EH (cell line): Measurements from ENCODE around the gene TIGAR.

Experiments
- DNase-seq: peaks from one replicate; pipeline ENCODE4 v3.0.0-alpha.2; 2015; ENCODE audit warnings: low read depth

The TIGAR gene

DNA sequence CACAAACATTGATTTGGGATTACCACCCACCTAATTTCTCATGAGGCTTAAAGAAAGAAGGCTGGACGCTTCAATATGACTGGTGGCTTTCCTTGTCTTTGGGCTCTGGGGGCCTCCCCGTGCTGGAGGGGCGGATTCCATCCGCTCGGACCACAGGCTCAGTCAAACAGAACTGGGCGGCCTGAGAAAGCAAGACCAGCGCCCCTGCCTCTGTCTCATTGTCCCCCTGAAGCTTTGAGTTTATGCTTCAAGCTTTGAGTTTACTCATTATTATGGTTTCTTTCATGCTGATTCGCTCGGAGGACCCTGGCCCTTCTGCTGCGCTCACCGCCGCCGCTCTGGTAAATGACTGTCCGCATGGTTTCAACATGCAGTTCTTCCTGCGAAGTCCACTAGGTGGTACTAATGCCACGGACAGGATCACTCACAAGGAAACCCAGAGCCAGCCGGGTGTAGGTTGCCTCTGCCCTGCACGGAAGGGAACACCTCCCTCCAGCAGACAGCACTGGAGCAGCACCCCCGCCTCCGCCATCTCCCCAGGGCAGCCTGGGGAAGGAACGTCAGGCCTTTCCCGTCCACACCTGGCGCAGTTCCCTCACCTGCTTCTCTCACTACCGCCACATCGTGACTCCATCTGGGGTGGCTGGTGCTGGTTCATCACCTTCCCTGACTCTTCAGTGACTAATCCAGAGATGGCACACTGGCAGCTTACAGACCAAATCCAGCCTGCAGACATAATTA is 13.2 kb upstream of the TIGAR start:
- DNase-seq, result peak; percentile 77

DNA sequence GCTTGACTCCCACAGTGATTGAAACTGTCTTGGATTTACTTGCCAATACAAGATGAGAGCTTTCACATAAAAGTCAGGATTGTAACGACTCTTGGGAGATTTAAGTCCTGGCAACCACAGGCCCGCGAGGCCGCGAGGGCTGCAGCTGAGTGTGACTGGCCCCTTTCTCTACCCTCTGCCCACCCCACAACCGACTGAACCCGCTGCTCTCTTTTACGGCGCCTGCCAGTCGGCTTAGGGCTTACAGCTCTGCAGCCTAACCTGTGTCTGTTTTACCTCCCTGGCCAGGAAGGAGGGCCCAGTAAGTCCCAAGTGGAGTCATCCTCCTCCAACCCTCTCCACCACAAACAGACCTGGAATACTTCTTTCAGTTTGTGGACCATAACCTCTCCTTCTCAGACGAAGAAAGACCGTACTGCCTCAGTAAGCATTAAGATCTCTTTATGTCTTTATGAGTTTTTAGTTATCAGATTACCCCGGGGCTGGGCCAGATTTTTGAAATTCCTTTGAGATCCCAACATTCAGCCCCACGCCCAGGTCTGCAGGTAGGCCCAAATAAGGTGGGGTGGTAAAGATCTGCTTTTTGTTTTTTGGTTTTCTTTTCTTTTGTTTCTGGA is 12.6 kb upstream of the TIGAR start:
- DNase-seq, result no peak

DNA sequence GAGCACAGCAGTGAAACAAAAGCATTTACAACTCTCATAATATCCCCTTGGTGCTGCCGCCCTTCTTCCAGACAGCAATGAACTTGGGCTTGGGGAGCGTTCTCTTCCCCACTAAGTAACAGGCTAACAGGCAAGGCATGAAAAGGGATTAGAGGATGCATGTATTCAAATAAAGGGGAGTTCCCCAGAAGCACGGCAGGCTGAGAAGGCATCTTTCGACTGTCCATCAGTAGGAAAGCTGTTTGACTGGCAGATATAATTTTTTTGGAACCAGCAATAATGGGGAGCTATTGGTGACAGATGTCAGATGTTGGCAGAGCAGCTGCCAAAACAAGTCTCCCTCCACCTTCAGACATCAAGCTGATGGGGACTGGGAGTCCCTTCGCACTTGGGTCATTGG is 9.2 kb upstream of the TIGAR start:
- no peak for DNase-seq

DNA sequence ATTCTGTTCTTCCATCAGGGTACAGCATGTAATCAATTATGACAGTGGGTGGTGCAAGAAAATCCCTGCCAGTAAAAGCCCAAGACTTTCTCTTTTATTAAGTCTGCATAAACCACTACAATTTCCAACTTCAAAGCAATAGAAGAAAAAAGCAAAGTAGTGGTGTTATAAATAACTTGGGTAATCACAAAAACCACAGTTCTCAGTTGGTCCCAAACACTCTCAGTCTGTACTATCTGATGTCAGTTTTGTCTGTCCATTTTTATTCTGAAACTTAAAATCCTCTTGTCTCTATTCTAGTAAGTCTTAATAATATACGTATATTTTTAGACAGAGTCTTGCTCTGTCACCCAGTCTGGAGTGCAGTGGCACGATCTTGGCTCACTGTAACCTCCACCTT is 8.8 kb upstream of the TIGAR start:
- DNase-seq, result no peak

DNA sequence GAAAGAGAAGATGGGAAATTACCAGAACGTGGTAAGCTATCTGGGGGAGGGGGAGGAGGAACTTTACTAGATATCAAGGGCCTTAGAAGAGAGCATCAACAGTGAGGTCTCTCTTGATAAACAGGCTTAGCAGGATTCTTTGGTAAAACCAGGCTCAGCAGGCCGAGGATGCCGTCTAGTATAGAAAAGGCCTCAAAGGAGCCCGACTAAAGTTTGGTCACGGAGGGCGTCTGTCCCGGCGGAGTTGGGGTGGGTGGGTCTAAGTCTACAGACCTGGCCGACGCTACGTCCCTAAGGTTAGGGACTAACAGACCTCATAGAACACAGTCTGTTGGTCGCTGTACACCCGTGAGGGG is 538 bp upstream of the TIGAR start:
- no peak for DNase-seq

DNA sequence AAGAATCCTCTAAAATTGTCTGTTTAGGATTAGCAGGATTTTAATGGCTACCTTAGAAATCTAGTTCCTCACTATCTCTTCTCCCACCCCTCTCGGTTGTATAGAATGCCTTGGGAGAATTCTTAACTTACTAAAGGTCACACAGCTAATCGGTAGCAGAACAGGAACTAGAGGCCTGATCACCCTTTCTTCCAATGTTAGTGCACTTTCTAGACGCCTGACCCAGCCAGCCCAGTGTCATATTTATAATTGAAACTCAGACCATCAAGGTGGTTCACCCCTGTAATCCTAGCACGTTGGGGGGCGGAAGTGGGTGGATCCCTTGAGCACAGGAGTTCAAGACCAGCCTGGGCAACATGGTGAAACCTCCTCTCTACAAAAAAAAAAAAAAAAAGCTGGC is 1.7 kb downstream of the TIGAR start:
- no peak for DNase-seq

DNA sequence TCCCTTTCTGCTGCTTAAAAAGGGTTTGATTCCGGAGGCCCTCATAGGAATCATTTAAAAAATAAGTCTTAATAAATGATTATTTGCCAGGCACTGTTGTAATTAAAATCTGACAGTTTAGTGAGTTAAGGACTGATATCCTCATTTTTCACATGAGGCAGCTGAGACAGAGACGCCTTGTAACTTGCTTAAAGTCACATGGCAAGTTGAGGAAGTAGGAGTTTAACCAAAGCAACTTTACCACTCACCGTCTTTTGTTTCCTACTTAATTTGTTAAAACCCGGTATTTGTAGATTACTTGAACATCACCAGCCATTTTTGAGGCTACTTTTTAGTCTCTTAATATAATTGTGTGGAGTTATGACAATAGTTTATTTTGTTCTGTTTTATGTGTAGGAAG is 2.4 kb downstream of the TIGAR start:
- no peak for DNase-seq

DNA sequence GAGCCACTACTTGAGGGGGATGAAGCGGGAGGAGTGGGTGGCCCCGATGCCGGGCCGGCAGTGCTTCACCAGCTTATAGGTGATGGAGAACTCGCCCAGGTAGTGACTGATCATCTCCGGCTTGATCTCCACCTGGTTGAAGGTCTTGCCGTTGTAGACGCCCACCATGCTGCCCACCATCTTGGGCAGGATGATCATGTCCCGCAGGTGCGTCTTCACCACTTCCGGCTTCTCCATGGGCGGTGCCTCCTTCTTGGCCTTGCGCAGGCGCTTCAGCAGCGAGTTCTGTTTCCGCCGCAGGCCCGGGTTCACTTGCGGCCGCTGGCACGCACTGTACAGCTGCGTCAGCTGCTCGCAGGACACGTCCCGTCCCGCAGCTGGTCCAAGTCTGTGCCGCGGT is 3.4 kb downstream of the TIGAR start:
- DNase-seq, result no peak

DNA sequence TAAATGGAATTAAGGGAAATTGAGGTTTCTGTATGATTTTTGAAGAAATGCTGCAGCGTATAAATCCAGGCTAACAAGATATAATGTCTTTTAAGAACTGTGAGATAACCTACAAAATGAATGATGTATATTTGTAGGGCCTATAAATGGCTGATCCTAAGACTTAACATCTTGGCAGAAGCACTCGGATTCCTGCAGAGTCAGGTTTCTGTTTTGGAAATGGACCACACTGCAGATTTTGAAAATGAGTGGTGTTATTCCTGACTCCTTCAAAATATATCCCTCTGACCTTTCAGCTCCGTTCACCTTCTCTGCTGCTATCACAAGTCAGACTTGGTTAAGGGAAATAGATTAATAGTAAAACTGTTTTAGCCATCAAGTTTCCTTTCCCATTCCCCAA is 5.0 kb downstream of the TIGAR start:
- DNase-seq, result no peak

DNA sequence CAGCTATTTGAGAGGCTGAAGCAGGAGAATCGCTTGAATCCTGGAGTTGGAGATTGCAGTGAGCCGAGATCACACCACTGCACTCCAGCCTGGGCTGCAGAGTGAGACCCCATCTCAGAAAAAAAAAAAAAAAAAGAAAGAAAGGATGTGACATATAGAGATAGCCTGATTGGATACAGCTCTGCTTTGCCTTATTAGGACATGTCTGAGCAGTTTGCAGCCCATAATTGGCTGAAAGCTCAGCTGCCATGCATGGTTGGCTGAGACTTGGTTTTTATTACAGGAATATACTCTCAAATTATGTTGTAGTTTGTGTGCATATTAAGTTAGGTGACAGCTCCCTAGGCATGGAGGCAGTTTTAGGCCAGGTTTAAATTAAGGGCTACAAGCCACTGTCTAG is 6.3 kb downstream of the TIGAR start:
- no peak for DNase-seq

DNA sequence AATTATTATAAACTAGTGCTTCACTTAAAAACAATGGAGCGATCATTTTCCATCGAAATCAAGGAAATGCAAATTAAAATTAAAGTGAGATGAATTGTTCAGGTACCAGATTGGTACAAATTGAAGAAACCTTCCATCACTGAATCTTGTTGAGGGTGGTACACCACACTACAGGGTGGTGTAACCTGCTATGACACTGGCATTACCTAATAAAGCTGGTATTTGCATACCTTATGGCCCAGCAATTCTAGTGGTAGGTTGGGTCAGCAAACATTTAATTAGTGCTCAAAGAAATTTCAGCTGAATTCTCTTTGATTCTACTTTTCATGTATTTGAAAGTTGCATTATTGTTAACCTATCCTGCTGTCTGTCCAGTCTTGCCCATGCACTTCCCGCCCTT is 9.2 kb downstream of the TIGAR start:
- DNase-seq, result no peak

DNA sequence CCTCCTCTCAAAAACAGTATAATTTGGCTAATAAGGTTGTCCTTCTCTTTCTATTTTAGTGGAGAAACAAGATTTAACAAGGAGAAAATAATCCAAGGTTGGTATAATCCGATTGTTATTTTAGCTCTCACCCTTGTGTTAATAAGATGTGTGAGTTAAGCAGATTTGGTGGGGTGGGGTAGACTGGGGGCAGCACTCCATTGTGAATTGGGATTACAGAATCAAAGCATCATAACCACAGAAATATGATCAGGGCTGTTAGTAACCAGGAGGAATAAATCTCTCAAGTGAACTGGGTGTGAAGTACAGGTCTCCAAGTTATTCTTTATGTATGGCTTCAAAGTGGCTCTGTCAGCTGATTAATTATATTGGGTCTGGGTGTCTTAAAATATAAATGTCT is 10.2 kb downstream of the TIGAR start:
- DNase-seq, result no peak

DNA sequence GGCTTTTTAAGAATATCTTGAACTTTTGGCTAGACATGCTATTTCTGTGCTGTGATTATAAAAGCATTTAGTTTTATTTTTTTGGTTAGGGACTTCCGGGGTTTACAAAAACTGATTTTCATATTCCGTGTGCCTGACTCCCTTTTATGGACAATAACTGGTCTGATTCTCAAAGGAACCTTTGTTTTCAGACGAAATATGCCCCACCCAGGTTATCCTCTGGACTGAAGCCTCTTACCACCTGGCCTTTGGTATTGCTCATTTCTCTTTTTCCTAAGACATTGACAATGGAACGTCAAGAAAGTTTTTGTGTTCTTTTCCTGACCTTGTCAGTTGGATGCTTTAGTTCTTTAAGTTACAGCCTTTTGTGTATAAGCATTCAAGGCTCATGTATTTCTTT is 10.8 kb downstream of the TIGAR start:
- DNase-seq, result no peak

DNA sequence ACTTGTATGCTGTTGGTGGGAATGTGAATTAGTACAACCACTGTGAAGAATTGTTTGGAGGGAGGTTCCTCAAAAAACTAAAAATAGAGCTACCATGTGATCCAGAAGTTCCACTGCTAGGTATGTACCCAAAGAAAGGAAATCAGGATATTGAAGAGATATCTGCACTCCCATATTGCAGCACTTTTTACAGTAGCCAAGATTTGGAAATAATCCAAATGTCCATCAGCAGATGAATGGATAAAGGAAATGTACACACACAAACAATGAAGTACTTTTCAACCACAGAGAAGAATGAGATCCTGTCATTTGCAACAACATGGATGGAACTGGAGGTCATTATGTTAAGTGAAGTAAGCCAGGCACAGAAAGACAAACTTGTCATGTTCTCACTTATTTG is 25.9 kb downstream of the TIGAR start:
- no peak for DNase-seq

DNA sequence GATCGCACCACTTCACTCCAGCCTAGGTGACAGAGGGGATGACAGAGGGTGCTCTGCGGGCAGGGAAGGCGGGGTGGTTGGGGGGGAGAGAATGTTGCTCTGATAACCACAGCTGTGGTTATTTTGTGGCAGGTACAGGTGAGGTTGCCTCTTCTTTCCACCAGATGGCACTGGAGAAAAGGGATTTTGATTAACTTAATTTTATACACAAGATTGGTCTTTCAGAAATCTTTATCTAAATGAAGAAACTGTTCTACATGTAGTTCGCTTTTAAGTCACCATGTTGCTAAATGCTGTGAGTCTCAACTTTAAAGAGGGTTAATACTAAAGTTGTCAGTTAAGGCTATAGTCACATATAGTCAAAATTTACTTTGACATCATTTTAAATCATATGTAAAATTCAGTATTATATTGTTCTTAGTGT is 32.8 kb downstream of the TIGAR start:
- DNase-seq, result peak; percentile 7

DNA sequence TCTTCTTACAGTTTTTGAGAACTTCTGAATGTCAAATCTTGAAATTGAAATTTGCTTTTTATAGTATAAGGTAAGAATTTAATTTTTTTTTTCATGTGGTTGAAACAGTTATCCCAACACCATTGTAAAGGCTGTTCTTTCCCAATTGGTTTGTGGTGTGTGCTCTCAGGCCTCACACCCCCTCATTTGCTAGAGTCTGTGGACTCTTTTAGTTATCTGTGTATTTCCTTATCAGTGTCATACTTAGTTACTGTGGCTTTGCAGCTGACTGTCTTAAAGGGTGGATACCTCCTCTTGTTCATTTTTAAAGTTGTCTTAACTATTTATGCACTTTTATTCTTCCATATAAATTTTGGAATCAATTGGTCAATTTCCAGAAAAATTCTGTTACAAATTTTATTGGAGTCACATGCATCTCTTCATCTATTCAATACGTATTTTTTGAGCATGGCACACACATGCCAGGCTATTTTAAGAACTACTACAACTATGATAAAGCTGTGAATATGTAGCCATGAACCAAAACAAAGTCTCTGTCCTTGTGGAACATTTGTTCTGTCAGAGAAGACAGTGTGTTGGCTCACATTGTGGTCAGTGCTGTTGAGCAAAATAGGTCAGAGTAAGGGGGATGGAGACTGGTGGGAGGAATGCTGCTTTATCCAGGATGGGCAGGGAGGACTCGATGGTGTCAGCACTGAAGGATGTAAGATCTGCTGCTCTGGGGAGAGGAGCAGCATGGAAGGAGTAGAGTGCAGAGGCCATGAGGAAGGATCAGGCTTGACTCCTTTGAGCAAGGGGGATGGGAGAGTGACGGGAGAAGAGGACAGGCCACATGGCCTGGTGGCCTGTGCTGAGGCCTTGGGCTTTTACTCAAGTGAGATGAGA is 34.4 kb downstream of the TIGAR start:
- no peak for DNase-seq

DNA sequence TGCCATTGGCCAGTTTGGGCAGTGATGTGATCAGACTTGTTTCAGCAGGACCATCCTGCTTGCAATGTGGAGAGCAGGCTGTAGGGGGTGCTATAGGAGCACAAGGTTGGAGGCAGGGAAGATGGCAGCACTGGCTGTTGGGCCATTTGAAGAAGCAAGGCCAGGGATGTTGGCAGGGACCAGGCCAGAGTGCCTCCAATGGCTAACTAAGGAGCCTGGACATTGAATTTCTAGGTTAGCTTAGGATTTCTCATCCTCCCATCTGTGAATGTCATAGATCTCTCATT is 35.0 kb downstream of the TIGAR start:
- peak; percentile 9 for DNase-seq

DNA sequence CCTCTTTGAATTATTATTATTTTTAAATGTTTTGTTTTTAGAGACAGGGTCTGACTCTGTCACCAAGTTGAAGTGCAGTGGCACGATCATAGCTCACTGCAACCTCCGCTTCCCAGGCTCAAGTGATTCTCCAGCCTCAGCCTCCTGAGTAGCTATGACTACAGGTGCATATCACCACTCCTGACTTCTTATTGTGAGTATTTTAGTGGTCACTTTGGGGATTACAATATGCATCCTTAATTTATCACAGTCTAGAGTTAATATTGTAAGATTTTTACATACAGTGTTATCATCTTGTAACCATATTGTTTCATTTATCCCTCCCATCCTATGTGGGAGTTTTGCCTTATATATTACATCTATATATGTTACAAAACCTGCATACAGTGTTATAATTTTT is 45.1 kb downstream of the TIGAR start:
- DNase-seq, result no peak

DNA sequence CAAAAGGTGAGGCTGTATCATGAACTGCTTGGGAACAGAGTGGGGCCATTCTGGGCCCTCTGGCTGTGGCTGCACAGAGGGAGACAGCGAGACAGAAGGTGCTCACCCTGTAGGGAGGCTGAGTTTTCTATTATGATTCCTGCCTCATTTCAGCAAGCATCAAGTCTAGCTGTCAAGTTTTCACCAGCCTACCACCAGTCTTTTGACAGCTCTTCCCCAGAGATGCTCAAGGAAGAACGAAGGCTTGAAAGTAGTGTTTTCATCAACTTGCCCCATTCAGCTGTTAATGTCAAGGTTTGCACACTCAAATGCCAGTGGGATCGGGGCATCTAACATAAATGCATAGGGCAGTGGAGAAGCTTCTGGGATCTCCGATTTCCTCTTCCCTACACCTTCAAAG is 48.5 kb downstream of the TIGAR start:
- no peak for DNase-seq

DNA sequence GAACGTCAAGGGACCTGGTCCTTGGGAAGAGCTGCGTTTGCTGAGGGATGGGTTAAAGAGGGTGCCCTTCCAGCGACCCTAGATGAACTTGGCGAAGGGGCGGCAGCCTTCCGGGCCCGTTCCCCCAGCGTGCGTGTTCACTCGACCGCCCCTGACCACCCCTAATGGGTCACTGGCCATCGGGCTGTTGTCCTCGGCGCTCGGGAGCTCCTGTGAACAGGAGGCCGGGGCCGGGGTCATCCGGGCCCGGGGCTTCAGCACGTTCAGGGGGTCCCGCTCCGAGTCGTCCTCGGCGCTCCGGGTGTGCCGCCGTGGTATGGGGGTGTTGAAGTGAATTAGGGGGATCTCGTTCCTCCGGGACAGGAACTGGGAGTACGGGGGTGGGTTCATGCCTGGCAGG is 49.3 kb downstream of the TIGAR start:
- no peak for DNase-seq

DNA sequence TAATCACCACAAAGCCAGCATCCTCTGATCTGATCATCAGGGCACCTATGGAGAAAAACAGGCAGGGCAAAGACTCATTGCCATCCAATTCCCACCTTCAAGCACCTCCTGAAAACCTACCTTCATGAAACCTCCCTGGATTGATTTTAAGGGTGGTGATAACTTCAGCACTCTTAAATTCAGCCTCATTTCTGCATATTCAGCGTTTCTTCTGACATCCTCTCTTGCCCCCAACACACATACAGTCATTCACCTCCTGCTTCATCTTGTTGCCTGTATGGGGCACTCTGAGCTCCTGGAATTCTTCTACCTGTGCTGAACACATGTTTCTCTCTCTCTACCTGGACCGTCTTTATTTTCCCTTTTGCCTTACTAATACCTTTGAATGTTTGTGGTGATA is 51.6 kb downstream of the TIGAR start:
- no peak for DNase-seq

DNA sequence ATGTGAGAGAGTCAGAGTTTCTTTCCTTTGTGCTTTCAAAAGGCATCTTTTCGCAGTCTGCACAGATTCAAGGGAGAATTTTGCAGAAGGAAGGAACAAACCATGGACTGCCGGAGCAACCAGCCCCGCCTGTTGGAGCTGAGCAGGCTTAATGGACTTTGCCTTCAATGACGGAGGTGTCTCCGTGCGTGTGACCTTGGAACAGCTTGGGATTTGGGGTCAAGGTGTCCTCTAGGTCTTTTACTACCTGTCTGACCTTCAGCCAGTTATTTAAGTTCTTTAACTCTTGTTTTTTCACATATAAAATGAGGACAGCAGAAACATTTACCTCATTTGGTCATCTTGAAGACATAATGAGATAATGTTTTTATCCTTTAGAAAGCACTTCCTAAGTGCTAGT is 54.4 kb downstream of the TIGAR start:
- no peak for DNase-seq

DNA sequence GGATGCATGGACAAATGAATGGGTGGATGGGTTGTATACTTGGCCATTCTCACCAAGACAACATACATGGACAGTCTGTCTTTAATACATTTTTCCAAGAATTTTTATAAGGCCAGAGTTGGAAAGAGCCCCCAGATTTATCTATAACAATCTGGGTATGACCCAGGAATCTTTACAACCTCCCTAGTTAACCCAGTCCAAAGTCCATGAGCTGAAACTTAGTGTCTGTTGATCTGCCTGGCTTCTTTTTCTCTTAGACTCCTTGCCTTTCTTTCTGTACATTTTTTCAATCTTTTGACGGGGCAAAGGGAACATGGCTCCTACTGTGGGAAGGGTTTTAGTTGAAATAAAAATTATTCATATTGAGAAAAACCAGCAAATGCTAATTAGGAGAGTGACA is 57.8 kb downstream of the TIGAR start:
- DNase-seq, result no peak

DNA sequence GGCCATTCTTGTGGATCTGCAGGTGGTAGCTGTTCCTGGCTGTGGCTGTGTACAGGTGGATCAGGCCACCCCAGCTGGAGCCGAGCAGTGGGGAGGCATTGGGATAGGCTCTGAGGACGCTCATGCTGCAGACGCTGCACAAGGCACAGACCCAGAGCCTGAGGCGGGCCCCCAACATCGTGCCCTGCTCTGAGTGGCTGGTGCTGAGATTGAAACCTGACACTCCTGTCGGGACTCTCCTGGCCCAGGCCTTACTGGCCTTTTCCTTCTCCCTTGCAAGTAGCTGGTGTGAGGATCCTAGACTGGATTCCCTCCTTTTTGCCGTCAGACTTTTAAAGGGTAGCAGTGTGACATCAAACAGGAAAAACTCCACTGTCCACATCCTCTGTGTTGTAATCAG is 58.4 kb downstream of the TIGAR start, which contains the start of gene FGF23:
TSS of gene FGF23 (minus strand) at position 308 of the 400 bp plus-strand sequence. CDS start at position 178, 130 bp downstream.
- DNase-seq, result peak; percentile 56
